Upper lobe of right lung (tissue), 1 donor: ENCODE measurements around the gene SLC9A9. TPM values are rescaled to one million over a fixed set of nuclear protein-coding genes. Genes with fewer than 3 reads are reported as not detected.

Experiments
- ATAC-seq: fragments of 200-7000 bp; cut with Tn5 transposase; one replicate; pipeline ENCODE4 v1.9.1; 2020; ENCODE audit warnings: mild to moderate bottlenecking, moderate library complexity
- DNase-seq: peaks from one replicate; pipeline ENCODE4 v3.0.0-alpha.2; 2020
- H3K27ac ChIP-seq: fragments of 200-600 bp; one replicate; pipeline ENCODE4 v1.8.0; 2022
- H3K27me3 ChIP-seq: fragments of 200-600 bp; one replicate; pipeline ENCODE4 v1.8.0; 2022; ENCODE audit warnings: mild to moderate bottlenecking
- H3K36me3 ChIP-seq: fragments of 200-600 bp; one replicate; pipeline ENCODE4 v1.8.0; 2022
- H3K4me1 ChIP-seq: fragments of 200-600 bp; one replicate; pipeline ENCODE4 v1.8.0; 2022
- H3K4me3 ChIP-seq: fragments of 200-600 bp; one replicate; pipeline ENCODE4 v1.8.0; 2022; ENCODE audit warnings: mild to moderate bottlenecking
- H3K9me3 ChIP-seq: fragments of 200-600 bp; one replicate; pipeline ENCODE4 v1.8.0; 2022
- CTCF ChIP-seq: fragments of 200-600 bp; IDR thresholded peaks from one replicate; pipeline ENCODE4 v1.8.0; 2022; ENCODE audit warnings: antibody characterized with exemption
- intact Hi-C: fragments of 100-400 bp; cut with DNase I; formaldehyde crosslinking; loops from one replicate; pipeline ENCODE4 v1.11.0; 2022
- total RNA-seq: library from RNA; stranded (reverse); fragmentation: NEBNext Ultra II Directional; extraction: Animal tissue kit (Norgen Biotek cat#: 25700); gene quantifications from one replicate; pipeline ENCODE4 v1.2.1, GENCODE V29; 2021
- donor health status: DM: no; HTN: yes; CAD: no; lungs with severe emphysema.

Gene SLC9A9
- total RNA-seq, 1 donor from 2014 or later: 13.3 TPM

- TF ChIP-seq CTCF: no peak
- no peaks in the 10 kb centered on the region for H3K36me3 ChIP-seq
Measured at GRCh38 chr3:143361589-143361988, 486.7 kb downstream of the SLC9A9 start.

DNA sequence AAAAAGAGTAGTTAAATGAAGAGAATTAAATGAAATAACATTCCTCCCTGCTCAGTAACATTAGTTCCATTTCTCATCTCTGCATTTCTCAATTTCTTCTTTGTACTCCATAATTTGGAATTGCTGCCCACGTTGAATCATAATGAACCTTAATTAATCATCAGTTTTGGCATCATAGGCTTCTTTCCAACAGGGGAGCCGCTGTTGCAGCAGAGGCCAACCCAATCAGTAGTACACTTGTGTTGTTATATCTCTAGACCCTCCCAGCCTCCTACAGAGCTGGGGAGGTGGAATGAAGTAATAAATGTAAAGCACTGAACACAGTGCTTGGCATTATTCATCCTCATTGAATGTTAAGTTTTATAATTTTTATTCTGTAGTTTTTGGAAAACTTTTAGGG lies 488.0 kb downstream of the SLC9A9 start:
- intact Hi-C loops: no loop called here
- H3K9me3 ChIP-seq: no peaks in the 10 kb centered on the region
- no peaks in the 10 kb centered on the region for H3K36me3 ChIP-seq
- TF ChIP-seq CTCF: no peak
- no peak overlapping the region for H3K4me3 ChIP-seq
- no peaks in the 10 kb centered on the region for H3K4me1 ChIP-seq
- H3K27me3 ChIP-seq: no peaks in the 10 kb centered on the region
- DNase-seq: no peak
- H3K27ac ChIP-seq: no peak overlapping the region
- no peak for ATAC-seq

More at GRCh38 chr3:143361589-143361988, 486.7 kb downstream of the SLC9A9 start:
- Histone ChIP-seq H3K27me3 (no peaks in the 10 kb centered on the region), H3K27ac (no peak overlapping the region), H3K4me3 (no peak overlapping the region), H3K4me1 (no peaks in the 10 kb centered on the region), H3K9me3 (no peaks in the 10 kb centered on the region)
- intact Hi-C loops: no loop called here
- DNase-seq (no peak), ATAC-seq (no peak)

DNA sequence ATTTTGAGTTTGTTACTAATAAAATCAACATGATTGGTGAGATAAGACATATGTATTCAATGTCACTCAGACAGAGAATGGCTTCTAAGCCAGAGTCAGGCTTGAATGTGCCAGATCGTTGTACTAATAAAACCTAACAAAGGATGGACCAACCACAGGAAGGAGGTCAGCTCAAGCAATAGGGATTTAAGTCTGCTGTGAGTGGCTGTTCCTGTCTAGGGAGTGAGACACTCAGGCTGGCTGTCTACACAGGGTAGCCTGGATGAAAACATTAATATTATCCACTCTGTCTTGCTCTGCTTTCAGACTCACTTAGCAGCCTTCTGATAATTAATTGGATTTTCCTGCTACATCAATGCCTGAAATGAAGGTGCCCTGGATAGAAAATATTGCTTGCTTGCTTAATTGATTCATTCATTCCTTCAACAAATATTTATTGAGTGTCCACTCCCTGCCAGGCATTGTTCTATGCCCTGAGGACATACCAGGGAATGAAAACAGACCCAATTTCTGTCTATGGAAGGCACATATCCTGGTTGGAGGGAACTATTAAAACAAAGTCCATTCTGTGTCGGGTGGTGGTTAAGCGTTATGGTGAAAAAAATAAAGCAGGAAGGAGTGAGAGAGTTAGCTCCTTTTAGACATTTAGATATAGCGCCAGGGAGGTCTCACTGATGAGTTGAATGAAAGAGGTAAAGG lies 489.3 kb downstream of the SLC9A9 start:
- ATAC-seq (no peak), DNase-seq (no peak)
- H3K4me1 ChIP-seq: no peaks in the 10 kb centered on the region
- no peaks in the 10 kb centered on the region for H3K27me3 ChIP-seq
- TF ChIP-seq CTCF: no peak
- no peaks in the 10 kb centered on the region for H3K9me3 ChIP-seq
- no peaks in the 10 kb centered on the region for H3K36me3 ChIP-seq
- H3K27ac ChIP-seq: no peak overlapping the region
- intact Hi-C loops: no loop called here
- H3K4me3 ChIP-seq: no peak overlapping the region

DNA sequence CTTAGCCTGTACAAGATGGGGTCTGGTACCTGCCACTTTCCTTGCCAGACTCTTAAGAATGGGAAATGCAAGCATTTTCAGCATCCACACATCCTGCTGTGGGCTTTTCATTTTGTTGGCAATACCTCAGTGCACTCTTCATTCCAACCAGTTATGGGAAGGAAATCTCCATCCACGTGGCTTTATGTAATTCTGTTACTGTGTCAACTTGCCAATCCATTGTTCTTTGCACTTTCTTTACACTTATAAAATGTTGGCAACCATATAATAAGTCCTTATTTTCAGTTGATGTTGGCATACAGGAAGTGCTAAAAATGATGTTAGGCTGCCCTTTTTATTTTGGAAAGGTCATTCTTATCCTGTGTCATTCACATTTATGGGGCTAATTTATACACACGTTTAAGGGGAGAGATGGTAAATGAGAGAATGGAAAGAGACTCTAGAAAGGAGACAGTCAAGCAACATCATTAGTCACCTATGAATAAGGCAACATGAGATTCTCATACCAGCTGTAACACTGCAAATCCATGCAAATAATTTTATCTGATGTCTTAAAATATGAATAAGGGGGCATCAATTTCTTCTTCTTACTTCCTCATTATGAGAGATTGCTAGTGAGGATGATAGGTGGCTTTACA lies 490.0 kb downstream of the SLC9A9 start:
- Histone ChIP-seq H3K4me3 (no peak overlapping the region), H3K36me3 (no peaks in the 10 kb centered on the region), H3K27ac (no peak overlapping the region), H3K27me3 (no peaks in the 10 kb centered on the region), H3K4me1 (no peaks in the 10 kb centered on the region), H3K9me3 (no peaks in the 10 kb centered on the region)
- TF ChIP-seq CTCF: no peak
- DNase-seq: no peak
- intact Hi-C loops: no loop called here
- no peak for ATAC-seq

DNA sequence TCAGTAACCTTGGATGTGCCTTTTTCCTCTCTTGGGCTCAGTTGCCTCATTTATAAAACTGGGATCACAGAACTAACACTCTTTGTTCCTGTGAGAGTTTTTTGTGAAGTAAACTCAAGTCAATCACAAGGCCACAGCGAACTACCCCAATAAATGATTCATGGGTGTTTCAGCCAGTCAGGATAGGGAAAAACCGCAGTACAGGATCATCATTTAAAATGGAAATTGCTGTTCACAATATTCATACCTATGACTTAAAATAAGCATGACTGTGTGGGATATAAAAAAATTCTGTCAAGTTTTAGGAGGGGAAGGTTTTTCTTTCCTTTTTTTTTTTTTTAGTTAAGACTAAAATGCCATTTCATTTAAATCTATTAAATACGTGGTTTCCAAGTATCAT lies 490.6 kb downstream of the SLC9A9 start:
- no peaks in the 10 kb centered on the region for H3K9me3 ChIP-seq
- H3K4me1 ChIP-seq: no peaks in the 10 kb centered on the region
- DNase-seq (no peak), ATAC-seq (no peak)
- no peaks in the 10 kb centered on the region for H3K36me3 ChIP-seq
- intact Hi-C loops: no loop called here
- H3K4me3 ChIP-seq: no peak overlapping the region
- H3K27ac ChIP-seq: no peak overlapping the region
- no peak for TF ChIP-seq CTCF
- no peaks in the 10 kb centered on the region for H3K27me3 ChIP-seq
